Stimulated activated CD8-positive, alpha-beta memory T cell treated with anti-CD3 and anti-CD28 coated beads, Interleukin-15, amount 100 ng/mL, for 4 hours (primary cell): ENCODE measurements around the gene PDZRN4.
"Not testable (repeated sequence)": the region's sequence is repeated elsewhere in the genome, so short reads cannot be mapped to it uniquely, and the experiment has no call there.

Experiments used
- DNase-seq, 2 donors: peaks; one replicate each; pipeline ENCODE4 v3.0.0-alpha.2; 2020; ENCODE audit warnings: low read depth in 2 of 2

The PDZRN4 gene

DNA sequence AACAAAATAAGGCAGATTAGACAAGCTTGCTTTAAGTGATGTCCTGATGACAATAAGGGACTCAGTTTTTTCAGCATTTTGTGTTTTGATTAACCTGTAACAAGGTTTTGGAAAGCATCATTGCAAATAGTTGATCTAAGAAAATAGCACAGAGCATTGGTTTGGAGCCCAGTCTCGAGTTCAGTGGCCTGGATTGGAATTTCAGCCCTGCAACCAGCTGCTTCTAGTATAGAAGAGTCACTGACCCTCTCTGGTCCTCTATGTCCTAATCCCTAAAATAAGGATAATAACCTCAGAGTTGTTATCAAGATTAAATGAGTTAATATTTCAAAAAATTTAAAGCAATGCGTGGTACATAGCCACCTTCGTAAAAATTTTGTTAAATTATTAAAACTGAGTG, 25.5 kb downstream of the PDZRN4 start:
- no peak for DNase-seq

DNA sequence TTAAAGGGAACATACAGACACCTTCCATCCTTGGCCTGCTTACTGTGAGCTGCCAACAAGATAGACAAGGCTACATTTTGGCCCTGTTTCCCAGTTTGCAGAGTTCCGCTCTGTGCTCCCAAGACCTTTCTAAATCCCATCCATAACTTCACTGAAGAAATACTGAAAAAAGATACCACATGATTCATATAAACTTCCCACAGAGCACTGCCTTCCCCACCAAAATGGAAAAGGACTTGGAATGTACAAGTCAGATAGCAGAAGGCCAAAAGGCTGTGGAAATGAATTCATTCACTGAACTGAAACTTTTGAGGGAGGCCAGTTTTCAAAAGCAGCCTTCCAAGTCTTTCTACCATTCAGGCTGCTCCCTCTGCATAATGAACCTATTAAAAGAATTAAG, 29.6 kb downstream of the PDZRN4 start:
- DNase-seq = no peak

- DNase-seq = no peak
Measured at GRCh38 chr12:41220931-41221330, 32.8 kb downstream of the PDZRN4 start.

DNA sequence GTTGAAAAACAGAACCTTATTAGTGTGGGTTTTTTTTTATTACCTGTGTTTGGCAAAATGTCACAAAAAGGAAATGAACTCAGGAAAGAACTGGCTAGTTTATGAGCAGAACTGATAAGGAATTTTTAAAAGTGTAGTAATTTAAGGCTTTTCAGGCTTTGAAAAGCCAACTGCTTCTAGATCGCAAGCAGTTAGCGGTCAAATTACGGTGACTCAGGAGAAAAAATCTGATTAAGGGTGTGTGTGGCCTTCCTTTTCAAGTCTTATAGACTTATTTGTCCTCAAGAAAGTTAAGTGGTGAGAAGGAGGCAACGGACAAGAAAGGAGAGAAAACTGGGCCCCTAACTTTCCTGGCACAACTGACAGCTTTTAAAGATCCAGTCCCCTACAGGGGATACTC, 33.4 kb downstream of the PDZRN4 start:
- DNase-seq = no peak

DNA sequence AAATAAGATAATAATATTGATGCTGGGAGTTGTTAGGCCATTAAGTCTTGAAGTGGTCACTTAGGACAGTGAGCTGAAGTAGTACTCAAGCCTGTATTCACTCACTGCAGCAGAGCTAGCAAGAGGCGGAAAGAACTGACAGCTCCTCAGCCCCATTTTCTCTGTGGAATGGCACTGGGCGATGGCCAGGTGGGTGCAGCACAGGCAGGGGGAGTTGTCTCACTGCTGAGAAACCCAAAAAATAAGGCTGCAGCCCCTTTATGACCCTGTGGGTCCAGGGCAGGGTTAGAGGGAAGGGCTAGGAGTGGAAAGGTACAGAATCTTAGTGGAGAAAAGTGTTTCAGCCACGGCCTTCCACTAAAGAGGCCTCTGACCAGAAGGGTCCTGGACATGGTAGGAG, 35.5 kb downstream of the PDZRN4 start:
- no peak for DNase-seq

- no peak for DNase-seq
Measured at GRCh38 chr12:41224066-41224465, 35.9 kb downstream of the PDZRN4 start.

DNA sequence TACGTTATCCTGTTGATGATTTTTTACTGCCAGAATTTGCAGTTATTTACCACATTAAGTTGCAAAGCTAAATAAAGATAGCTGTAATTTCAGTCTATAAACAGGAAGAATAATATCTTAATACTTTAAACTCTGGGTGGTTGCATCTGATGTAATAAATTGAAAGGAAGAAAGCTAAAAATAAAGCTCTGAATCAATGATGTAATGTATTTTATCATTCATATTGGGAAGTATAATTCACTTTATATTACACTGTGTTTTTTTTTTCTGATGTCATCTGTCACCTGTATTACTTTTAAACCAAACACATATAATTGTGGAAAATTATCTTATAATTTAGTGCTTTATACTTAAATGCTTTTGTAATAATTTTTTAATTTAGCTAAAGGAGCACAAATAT, 37.1 kb downstream of the PDZRN4 start:
- no peak for DNase-seq

GRCh38 chr12:41228066-41228820, 40.1 kb downstream of the PDZRN4 start:
- no peak for DNase-seq

DNA sequence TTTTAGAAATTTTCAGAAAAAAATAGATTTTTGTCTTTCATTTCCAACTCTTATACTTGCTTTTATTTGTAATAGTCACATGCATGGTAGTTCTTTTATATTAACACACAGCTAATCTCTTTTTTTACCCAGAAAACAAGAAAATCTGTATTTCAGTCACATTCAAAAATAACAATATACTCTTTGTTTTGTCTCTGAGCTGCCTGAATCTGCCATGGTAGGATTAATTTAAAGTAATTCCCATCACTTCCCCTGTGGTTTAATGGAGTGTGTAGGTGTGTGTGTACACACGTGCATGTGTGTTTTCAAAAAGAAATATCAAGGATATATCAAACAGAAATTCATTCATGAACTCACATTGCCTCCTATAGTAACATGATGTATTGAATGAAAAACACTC, 42.6 kb downstream of the PDZRN4 start:
- no peak for DNase-seq

DNA sequence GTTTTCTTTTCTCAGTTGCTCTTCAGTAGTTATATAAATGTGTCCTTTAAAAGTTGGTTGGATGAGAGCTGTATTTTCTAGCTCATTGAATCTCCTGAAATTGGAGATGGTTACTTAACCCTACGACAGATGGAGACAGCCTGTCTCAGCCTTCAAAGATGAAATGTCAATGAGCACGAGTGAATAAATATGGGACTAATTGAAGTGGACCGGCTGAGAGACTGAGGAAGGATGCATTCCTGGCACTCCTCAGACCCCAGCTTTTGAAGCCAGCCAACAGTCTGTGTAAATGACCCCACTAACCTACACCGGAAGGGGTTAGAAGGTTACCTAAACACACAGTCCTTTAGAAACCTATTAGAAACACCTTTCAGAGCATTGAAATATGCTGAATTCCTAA, 46.6 kb downstream of the PDZRN4 start:
- no peak for DNase-seq

- no peak for DNase-seq
Measured at GRCh38 chr12:41242603-41243002, 54.5 kb downstream of the PDZRN4 start.

GRCh38 chr12:41248391-41248790, 60.3 kb downstream of the PDZRN4 start:
- no peak for DNase-seq

- no peak for DNase-seq
Measured at GRCh38 chr12:41250748-41251147, 62.6 kb downstream of the PDZRN4 start.

DNA sequence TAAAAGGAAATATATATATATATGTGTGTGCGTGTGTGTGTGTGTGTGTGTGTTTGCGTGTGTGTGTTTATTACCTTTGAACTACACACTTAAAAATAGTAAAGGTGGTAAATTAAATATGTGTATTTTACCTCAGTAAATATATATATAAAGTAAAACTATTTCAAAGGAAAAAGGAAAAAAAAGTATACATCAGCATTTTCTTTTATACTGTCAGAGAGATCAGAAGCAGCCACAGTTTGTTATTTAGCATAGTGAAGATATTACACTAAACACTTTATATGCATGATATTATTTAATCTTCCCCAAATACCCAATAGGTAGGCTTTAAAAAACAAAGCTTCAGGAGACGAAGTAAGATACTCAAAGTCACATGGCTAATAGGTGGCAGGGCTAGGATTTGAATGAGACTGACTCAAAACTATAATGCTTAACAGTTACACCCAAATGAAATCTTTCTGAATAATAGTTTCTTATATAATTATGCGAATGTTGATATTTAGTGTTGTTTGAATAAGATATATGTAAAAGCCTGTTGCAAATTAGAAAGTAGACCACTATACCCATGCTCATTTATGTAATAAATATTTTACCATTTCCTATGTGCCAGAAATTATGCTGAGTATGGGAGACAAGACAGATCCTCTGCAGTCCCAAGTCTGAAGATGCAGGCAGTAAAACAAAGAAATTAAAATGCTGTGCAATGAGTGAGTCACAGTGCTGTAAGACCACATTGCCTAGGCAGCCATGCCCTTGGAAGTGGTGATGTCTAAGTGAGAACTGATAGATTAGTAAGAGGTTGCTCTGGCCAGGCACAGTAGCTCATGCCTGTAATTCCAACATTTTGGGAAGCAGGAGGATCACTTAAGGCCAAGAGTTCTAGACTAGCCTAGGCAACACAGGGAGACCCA, 66.1 kb downstream of the PDZRN4 start:
- DNase-seq = no peak

DNA sequence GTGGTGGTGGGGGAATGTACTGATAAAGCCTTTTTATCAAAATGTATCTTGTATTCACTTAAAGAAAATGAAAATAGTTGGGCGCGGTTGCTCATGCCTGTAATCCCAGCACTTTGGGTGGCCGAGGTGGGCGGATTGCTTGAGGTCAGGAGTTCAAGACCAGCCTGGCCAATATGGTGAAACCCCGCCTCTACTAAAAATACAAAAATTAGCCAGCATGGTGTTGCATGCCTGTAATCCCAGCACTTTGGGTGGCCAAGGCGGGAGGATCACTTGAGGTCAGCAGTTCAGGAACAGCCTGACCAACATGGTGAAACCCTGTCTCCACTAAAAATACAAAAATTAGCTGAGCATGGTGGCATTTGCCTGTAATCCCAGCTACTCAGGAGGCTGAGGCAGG, 75.1 kb downstream of the PDZRN4 start:
- not testable (repeated sequence) for DNase-seq

GRCh38 chr12:41264281-41264680, 76.2 kb downstream of the PDZRN4 start:
- DNase-seq = no peak

DNA sequence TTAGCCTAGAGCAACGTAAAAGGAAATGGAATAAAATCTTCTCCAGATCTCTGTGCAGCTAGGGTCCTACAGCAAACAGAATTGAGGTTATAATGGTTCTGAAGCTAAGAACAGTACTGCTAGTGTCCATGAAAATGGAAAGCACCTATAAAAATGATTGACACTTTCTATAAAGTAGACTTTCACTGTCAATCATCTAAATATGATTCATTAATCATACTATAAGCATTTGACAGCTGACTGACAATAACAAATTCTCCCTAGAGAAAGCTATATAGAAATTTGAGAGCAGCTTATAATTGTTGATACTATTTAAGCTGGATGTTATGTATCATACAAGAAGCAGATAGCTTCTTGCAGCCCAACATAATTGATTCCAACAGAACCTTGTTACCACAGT, 80.9 kb downstream of the PDZRN4 start:
- no peak for DNase-seq

- DNase-seq = no peak
Measured at GRCh38 chr12:41271489-41271888, 83.4 kb downstream of the PDZRN4 start.

DNA sequence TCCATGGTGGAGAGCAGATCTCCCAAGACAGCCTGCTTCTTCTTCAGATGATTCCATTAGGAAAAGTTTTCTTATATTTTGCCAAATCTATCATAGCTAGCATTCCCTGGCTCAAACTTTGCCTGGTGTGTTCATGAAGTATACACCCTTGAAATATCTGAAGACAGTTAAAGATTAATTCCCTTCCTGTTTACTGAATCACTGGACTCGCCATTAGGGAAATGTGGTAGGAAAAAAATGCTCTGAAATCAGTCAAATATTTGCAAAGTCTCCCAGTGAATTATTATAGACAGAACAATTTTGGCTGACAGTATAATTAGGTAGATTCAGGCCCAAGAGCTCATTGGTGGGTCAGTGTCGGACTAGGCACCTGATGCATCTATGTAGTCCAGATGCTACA, 86.5 kb downstream of the PDZRN4 start:
- DNase-seq = no peak

DNA sequence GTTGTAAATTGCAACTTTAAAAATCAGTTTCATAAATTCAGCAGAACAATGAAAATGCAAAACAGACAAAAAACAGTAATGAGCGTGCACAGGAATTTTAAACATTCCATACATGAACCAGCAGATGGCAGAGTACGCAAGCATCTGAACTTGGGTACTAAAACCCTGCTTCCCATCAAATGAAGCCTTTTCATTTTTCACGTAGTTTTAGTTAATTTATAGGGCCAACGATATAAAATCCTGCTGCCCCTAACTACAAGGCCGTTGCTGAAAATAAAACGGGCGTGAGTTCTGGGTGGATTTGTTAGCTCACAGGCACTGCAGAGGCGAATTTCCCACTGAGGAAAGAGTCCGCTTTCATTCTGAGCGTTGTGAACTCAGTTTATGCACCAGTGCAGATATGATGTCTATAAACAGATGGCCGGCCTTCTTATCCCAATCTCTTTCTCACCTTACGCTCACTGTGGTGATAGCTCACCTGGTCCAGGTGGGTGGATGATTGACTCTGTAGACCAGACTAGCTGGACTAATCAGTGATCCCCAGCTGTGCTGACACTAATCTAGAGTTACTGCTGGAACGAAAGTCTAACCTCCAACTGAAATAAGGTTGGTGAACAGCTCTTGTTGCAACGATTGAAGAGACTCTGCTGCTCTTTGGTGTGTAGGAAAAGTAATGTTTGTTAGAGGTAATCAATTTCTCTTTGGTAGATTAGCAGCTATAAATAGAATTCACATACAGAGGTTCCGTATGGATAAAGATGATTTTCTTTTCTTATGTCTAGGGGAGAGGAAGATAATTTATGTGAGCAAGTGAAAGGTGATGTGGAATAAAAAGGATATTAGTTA, 89.2 kb downstream of the PDZRN4 start:
- no peak for DNase-seq

DNA sequence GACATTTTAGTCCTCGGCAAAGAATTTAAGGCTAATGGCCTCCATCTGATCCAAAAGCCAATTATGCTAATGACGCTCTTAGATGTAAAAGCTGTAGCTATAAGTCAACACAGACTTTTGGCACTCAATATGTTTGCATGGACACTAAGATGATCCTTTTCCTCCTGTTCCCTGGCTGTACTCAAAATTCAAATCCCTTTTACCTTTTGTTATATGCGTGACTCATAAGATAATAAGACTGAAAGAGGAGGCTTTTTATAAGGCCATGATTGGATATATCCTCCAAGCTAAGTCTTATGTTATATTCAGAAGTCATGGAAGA, 89.8 kb downstream of the PDZRN4 start:
- DNase-seq = no peak

- DNase-seq = not testable (repeated sequence)
Measured at GRCh38 chr12:41280341-41281095, 92.4 kb downstream of the PDZRN4 start.
